HG03064 (cell line): ENCODE results near the gene SFXN3.

Experiments used
- ATAC-seq: cut with Tn5 transposase; IDR thresholded peaks from one replicate; pipeline ENCODE4 v1.9.1; 2021; ENCODE audit warnings: low read depth; ENCODE audit not compliant: unreplicated experiment

Gene SFXN3

GRCh38 chr10:101070098-101070497 is 39.1 kb downstream of the SFXN3 start:
- no peak for ATAC-seq

DNA sequence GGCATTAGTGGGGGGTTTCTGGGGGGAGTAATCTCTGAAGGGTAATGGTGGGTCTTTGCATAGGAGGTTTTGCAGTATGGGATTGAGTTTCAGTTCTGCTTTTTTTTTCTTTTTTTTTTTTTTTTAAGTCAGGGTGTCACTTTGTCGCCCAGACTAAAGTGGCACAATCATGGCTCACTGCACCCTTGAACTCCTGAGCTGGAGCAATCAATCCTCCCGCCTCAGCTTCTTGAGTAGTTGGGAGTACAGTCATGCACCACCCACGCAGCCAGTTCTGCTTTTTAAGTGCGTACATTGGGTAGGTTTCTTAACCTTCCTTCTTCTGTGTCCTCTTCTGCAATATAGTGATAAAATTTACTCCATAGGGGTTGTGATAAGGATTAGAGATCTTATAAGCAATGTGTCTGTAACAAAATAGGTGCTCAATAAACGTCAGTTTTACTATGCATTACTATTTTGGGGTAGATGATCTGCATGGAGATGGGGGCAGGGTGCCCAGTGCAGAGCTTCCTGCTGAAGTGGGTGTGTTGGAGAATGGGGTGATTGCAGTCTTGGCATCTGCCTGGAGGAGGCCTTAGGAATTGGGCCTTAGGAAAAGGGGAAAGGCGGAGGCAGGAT is 40.3 kb downstream of the SFXN3 start:
- ATAC-seq: no peak

- ATAC-seq: no peak
Observed at GRCh38 chr10:101071885-101072433, 40.9 kb downstream of the SFXN3 start.

GRCh38 chr10:101072923-101073322 is 41.9 kb downstream of the SFXN3 start:
- no peak for ATAC-seq

- no peak for ATAC-seq
Observed at GRCh38 chr10:101073631-101074030, 42.6 kb downstream of the SFXN3 start.

- no peak for ATAC-seq
Observed at GRCh38 chr10:101075775-101076174, 44.7 kb downstream of the SFXN3 start.

DNA sequence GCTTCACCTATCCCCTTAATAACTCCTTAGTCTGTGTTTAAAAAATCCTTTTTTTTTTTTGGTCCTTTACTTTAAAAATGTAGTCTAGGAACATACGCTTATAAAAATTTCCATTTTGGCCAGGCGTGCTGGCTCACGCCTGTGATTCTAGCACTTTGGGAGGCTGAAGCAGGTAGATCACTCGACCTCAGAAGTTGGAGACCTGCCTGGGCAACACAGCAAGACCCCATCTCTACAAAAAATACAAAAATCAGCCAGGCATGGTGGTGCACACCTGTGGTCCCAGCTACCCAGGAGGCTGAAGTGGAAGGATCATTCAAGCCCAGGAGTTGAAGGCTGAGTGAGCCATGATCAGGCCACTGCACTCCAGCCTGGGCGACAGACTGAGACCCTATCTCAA is 45.6 kb downstream of the SFXN3 start:
- no peak for ATAC-seq

DNA sequence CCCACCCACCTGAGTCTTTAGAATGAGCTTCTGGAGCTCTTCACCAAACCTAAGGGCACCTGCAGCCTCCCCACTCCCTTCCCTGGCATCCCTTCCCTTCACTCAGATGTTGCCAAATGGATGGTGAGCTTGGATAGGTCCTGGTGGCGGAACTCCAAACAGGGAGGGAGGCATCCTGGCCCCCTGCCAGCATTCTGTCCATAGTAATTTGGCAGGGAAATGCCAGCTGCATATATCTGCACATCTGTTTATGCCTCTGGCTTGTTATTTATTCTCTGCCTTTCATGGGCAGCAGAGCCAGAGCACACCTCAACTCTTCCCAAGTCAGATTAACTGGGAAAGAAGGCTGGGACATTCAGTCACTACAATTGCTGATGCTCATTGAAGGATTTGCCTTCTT is 48.8 kb downstream of the SFXN3 start:
- no peak for ATAC-seq

DNA sequence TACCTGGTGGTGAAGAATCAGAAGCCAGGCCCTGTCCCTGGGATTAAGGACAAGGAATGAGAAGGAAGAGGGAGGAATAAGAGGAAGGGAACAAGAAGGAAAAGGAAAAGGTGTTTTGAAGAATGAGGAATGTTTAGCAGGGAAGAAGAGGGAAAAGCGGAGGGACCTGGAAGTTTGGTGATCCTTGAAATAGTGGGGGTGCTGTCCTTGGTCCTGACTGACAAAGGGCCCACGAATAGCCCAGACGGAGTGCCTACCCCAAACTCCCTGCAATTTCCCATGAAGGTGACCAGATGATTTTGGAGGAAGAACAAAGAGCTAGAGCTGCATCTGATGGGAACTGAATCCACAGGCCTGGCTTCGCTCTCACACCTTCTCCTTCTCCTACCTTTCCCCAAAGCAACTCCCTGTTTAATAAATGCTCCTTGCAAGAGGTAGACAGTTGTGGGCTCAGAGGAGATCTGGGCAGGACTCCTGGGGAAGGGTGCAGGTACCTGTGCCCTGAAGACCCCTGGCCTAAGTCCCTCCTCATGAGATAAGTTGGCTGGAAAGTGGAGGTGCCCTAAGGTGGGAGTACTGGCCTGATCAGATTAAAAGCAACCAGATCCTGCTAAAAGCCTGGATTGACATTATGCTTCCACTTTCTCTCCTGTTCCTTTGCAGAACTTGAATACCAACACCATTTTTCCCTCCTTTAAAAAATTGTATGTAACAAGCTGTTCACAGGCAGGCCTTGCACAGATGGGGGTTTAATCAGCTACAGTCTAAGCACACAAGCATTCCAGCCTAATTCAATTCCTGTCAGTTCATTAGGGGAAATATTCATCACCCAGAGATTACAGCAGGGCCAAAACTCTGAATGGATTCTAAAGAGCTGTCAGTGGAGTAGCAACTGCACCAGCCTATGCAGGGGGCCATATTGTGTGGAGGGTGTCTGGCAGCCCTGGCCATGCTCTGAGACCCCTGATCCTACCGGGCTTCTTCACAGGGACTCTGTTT is 50.2 kb downstream of the SFXN3 start:
- ATAC-seq: no peak

DNA sequence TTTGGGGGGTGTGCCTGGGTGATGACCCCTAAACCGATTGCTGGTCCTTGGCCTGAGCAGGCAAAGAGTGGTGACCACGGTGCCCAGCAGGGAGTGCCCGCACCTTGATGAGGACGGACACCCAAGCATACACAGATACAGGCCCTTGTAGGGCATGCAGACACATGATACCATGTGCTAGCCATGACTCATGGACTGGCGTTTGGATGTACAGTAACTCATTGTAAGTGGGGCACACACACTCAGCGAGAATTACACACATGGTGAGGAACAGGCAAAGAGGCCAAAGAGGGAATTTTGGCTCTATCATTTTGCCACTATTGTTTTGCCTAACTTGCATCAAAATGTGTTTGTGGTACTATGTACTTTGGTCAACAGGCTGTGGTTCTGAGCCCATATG is 54.8 kb downstream of the SFXN3 start:
- ATAC-seq: no peak

DNA sequence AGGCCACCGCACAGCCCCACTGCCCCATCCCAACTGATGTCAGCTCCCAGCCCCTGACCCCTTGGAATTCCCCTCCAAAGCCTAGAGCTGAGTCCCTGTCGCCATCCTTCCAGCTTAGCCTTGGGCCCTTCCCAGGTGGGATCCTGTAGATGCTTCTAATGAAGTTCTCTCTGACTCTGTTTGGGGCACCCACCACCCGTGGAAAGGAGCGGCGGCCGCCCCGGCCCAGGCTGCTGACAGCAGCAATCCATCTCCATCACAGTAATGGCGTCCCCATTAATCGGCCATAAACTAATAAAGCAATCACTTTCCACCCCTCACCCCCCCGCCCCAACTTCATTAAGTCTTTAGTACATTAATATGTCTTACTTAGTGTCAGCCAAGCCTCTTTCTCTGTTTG is 56.3 kb downstream of the SFXN3 start:
- ATAC-seq: no peak

GRCh38 chr10:101087965-101088364 is 56.9 kb downstream of the SFXN3 start:
- ATAC-seq: no peak

GRCh38 chr10:101089520-101090299 is 58.7 kb downstream of the SFXN3 start:
- no peak for ATAC-seq

DNA sequence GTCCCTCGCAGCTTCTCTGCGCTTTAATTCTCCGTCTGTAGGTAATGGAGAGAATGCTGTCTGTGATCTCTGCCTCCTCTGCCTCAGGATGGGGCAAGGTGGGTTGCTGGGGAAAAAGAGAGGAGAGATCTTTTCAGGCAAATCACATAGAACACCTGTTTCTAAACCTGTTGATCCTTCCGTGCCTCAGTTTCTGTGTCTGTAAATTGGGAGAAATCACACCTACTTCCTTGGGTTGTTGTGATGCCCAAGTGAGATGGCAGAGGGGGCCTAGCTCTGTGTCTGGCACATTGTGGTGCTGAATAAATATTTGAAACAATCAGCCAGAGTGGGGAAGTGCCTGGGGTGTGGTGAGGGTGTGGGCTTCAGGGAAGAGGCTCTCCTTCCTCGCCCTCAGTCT is 59.6 kb downstream of the SFXN3 start:
- no peak for ATAC-seq
